Mesendoderm (in vitro differentiated cells): Measurements from ENCODE around the gene ATP6V1G1.

Experiments
- DNase-seq: peaks from one replicate; pipeline ENCODE4 v3.0.0; 2013
- H2AK5ac ChIP-seq: 2 replicates; pipeline ENCODE4 v1.6.1; 2013; ENCODE audit warnings: low read length, inconsistent platforms
- H2BK120ac ChIP-seq: 2 replicates; pipeline ENCODE4 v1.6.1; 2013; ENCODE audit warnings: low read depth, mild to moderate bottlenecking, low read length, moderate library complexity, mixed read lengths
- H2BK15ac ChIP-seq: replicated peaks from 2 replicates; pipeline ENCODE4 v1.6.1; 2013; ENCODE audit warnings: low read depth, mild to moderate bottlenecking, moderate library complexity
- H2BK5ac ChIP-seq: 2 replicates; pipeline ENCODE4 v1.6.1; 2013; ENCODE audit warnings: low read length, inconsistent platforms
- H3K18ac ChIP-seq: 2 replicates; pipeline ENCODE4 v1.6.1; 2013; ENCODE audit warnings: mild to moderate bottlenecking, low read length, mixed read lengths
- H3K23ac ChIP-seq: one replicate; pipeline ENCODE4 v1.6.1; 2013; ENCODE audit warnings: low read length
- H3K27ac ChIP-seq: 2 replicates; pipeline ENCODE4 v1.5.1; 2013; ENCODE audit warnings: low read depth, mild to moderate bottlenecking, inconsistent platforms, low read length, moderate library complexity
- H3K27me3 ChIP-seq: 2 replicates; pipeline ENCODE4 v1.6.1; 2013; ENCODE audit warnings: low read length, control low read depth, mild to moderate bottlenecking, inconsistent platforms; ENCODE audit not compliant: insufficient read depth, poor library complexity
- H3K36me3 ChIP-seq: 2 replicates; pipeline ENCODE4 v1.6.1; 2013; ENCODE audit warnings: low read length, inconsistent platforms; ENCODE audit not compliant: control insufficient read depth, insufficient read depth
- H3K4ac ChIP-seq: one replicate; pipeline ENCODE4 v1.6.1; 2013; ENCODE audit warnings: low read depth, mild to moderate bottlenecking, low read length, moderate library complexity
- H3K4me1 ChIP-seq: 2 replicates; pipeline ENCODE4 v1.6.1; 2013; ENCODE audit warnings: low read depth, low read length, inconsistent platforms; ENCODE audit not compliant: control insufficient read depth
- H3K4me2 ChIP-seq: 2 replicates; pipeline ENCODE4 v1.6.1; 2013; ENCODE audit warnings: low read length
- H3K4me3 ChIP-seq: 2 replicates; pipeline ENCODE4 v1.5.1; 2013; ENCODE audit warnings: mild to moderate bottlenecking, low read length
- H3K56ac ChIP-seq: one replicate; pipeline ENCODE4 v1.6.1; 2013; ENCODE audit warnings: low read length
- H3K79me1 ChIP-seq: 2 replicates; pipeline ENCODE4 v1.6.1; 2013; ENCODE audit warnings: low read length, inconsistent platforms
- H3K79me2 ChIP-seq: 2 replicates; pipeline ENCODE4 v1.6.1; 2013; ENCODE audit warnings: mild to moderate bottlenecking, low read length; ENCODE audit not compliant: control insufficient read depth, insufficient read depth
- H3K9ac ChIP-seq: 2 replicates; pipeline ENCODE4 v1.6.1; 2013; ENCODE audit warnings: low read length, inconsistent platforms
- H4K5ac ChIP-seq: one replicate; pipeline ENCODE4 v1.6.1; 2013; ENCODE audit warnings: low read length
- H4K8ac ChIP-seq: one replicate; pipeline ENCODE4 v1.6.1; 2013; ENCODE audit warnings: low read depth, mild to moderate bottlenecking, control low read depth, low read length, moderate library complexity
- WGBS: extraction: QIAGEN DNeasy Blood & Tissue Kit; methylation state at CpG from one replicate; pipeline ENCODE4 v1.1.7; 2013; ENCODE audit warnings: low lambda C conversion rate, missing lambda C conversion rate; ENCODE audit not compliant: insufficient coverage; ENCODE audit errors: extremely low coverage; 5-methylcytosine and 5-hydroxymethylcytosine counted together

ATP6V1G1 gene

GRCh38 chr9:114549697-114550330 lies 37.8 kb upstream of the ATP6V1G1 start:
- H3K23ac ChIP-seq = no peak overlapping the region
- H3K36me3 ChIP-seq = no peaks in the 10 kb centered on the region
- no peak overlapping the region for H2BK15ac ChIP-seq
- no peak overlapping the region for H4K5ac ChIP-seq
- H4K8ac ChIP-seq = no peak overlapping the region
- no peak overlapping the region for H3K9ac ChIP-seq
- no CpG with 5 or more reads among the region's 9 CpGs for WGBS
- H3K27ac ChIP-seq = no peak overlapping the region
- no peaks in the 10 kb centered on the region for H3K79me1 ChIP-seq
- no peak overlapping the region for H2AK5ac ChIP-seq
- H3K4me2 ChIP-seq = no peak overlapping the region
- H3K4me3 ChIP-seq = no peak overlapping the region
- no peaks in the 10 kb centered on the region for H3K4me1 ChIP-seq
- DNase-seq = no peak
- no peak overlapping the region for H2BK5ac ChIP-seq
- no peak overlapping the region for H2BK120ac ChIP-seq
- H3K18ac ChIP-seq = no peak overlapping the region
- no peak overlapping the region for H3K4ac ChIP-seq
- no peaks in the 10 kb centered on the region for H3K79me2 ChIP-seq
- H3K27me3 ChIP-seq = no peaks in the 10 kb centered on the region
- H3K56ac ChIP-seq = no peak overlapping the region

DNA sequence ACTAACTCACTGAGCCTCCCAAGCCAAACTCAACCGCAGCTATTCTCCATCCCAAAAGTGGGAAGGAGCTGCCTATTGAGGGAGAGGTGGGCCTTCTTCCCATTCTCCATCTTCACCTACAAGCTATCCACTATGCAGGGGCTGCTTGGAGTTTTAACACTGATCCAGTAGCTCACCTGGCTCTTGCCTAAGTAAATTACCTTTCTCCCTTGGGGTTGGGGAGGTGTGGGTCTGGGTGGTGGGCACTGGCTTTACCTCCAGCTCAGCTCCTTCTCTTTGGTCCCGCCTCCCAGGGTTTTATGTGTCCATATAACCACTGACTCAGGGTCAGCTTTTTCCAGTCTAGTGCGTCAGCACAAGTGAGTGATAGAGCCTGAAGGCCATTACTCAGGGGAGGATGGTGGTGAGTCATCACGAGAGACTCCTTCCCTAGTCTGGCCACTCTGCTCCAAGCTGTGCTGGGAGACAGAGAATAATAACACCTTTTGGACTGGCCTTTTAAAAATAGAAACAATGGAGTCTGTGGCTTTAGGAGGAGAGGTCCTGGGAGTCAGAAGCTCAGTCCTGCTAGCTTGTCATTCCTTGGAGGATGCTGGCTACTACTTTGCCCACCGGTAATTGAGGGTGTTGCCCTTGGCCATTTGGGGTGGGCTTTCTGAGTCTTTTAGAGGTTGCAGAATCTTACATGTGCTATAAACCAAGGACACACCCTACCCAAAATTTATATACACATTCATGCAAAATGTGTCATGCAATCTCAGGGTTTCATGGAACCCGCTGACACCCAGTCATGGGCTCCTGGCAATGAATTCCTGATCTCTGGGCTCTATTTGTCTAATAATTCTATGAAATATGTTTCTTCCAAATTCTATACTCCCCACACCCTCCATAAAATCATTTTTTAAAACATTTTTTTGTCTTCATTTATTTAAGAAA lies 35.6 kb upstream of the ATP6V1G1 start:
- Histone ChIP-seq H3K9ac (no peak overlapping the region), H2BK15ac (no peak overlapping the region), H3K4me3 (no peak overlapping the region), H3K36me3 (no peaks in the 10 kb centered on the region), H3K18ac (peak overlapping the region; percentile 13), H3K27ac (no peak overlapping the region), H3K56ac (no peak overlapping the region), H3K79me1 (no peaks in the 10 kb centered on the region), H3K23ac (no peak overlapping the region), H3K4me1 (no peaks in the 10 kb centered on the region), H3K27me3 (no peaks in the 10 kb centered on the region), H4K8ac (no peak overlapping the region), H3K4ac (no peak overlapping the region), H3K79me2 (no peaks in the 10 kb centered on the region), H4K5ac (no peak overlapping the region), H2BK120ac (no peak overlapping the region), H3K4me2 (no peak overlapping the region), H2AK5ac (no peak overlapping the region), H2BK5ac (no peak overlapping the region)
- no CpG with 5 or more reads among the region's 6 CpGs for WGBS
- peak; percentile 82 for DNase-seq

DNA sequence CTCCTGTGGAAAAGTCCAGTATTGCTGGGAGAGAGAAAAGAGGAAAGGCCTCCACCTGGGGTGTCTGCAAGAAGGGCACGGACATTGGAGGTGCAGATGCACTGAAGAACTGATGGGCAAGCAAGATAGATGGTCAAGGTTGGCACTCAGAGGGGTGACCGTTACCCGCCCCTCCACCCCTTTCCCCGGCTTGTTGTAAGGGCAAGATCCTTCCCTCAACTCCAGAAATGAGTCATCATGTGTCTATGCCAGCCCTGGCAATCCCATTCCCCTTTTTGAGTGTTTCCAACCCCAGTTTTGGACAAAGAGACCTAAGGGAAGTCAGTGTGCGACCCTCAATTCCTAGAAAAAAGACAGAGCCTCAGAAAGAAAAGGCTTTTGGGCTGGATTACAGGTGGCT lies 34.9 kb upstream of the ATP6V1G1 start:
- Histone ChIP-seq H2AK5ac (no peak overlapping the region), H3K56ac (no peak overlapping the region), H3K27ac (no peak overlapping the region), H3K27me3 (no peaks in the 10 kb centered on the region), H3K23ac (no peak overlapping the region), H3K4me1 (no peaks in the 10 kb centered on the region), H3K9ac (no peak overlapping the region), H2BK15ac (no peak overlapping the region), H3K4me3 (no peak overlapping the region), H3K79me1 (no peaks in the 10 kb centered on the region), H3K79me2 (no peaks in the 10 kb centered on the region), H3K4me2 (no peak overlapping the region), H3K4ac (no peak overlapping the region), H2BK5ac (no peak overlapping the region), H3K36me3 (no peaks in the 10 kb centered on the region), H4K5ac (no peak overlapping the region), H3K18ac (no peak overlapping the region), H4K8ac (no peak overlapping the region), H2BK120ac (no peak overlapping the region)
- no CpG with 5 or more reads among the region's 5 CpGs for WGBS
- DNase-seq = no peak

DNA sequence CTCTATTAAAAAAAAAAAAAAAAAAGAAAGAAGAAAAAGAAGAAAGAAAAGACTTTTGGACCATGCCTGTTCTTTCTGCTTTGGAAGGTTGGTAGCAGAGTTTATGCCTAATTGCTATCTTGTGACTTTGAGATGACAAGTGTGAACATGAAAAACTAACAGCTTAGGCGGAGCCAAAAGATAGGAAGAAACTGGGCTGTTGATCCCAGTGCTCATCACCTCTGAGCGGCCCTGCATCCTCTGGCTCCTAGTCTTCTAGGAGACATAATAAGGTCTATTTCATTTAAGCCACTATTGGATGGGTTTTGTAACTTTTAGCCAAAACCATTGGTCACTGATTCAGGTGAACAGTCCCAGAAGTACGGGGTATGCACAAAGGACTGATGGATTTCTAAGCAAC lies 34.4 kb upstream of the ATP6V1G1 start:
- DNase-seq = no peak
- no peak overlapping the region for H2AK5ac ChIP-seq
- H3K4me3 ChIP-seq = no peak overlapping the region
- H2BK5ac ChIP-seq = no peak overlapping the region
- H3K23ac ChIP-seq = no peak overlapping the region
- no peak overlapping the region for H4K5ac ChIP-seq
- no peak overlapping the region for H3K27ac ChIP-seq
- H4K8ac ChIP-seq = no peak overlapping the region
- no peak overlapping the region for H3K4ac ChIP-seq
- no peaks in the 10 kb centered on the region for H3K79me1 ChIP-seq
- no peak overlapping the region for H2BK15ac ChIP-seq
- no peak overlapping the region for H2BK120ac ChIP-seq
- H3K27me3 ChIP-seq = no peaks in the 10 kb centered on the region
- H3K79me2 ChIP-seq = no peaks in the 10 kb centered on the region
- H3K4me2 ChIP-seq = no peak overlapping the region
- WGBS = no CpG with 5 or more reads among the region's 3 CpGs
- H3K36me3 ChIP-seq = no peaks in the 10 kb centered on the region
- H3K18ac ChIP-seq = no peak overlapping the region
- no peak overlapping the region for H3K56ac ChIP-seq
- no peak overlapping the region for H3K9ac ChIP-seq
- no peaks in the 10 kb centered on the region for H3K4me1 ChIP-seq

DNA sequence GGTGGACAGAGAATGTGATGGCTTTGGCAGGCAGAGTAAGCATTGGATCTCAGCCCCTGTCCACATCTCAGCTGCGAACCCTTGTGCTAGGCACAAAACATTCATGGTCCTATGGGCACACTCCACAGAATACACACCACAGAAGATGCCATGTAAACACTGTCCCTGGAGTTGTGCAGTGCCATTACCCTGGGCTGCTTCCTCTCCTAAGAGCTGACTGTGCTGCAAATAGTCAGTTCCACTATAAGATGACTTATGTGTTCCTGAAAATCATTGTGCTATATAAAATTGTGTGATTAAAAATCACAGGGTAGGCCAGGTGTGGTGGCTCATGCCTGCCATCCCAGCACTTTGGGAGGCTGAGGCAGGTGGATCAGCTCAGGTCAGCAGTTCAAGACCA lies 31.9 kb upstream of the ATP6V1G1 start:
- no CpG with 5 or more reads among the region's 1 CpG for WGBS
- Histone ChIP-seq H3K27me3 (no peaks in the 10 kb centered on the region), H3K56ac (no peak overlapping the region), H3K4me3 (no peak overlapping the region), H2AK5ac (no peak overlapping the region), H3K23ac (no peak overlapping the region), H3K79me1 (no peaks in the 10 kb centered on the region), H3K4me2 (no peak overlapping the region), H3K9ac (no peak overlapping the region), H4K8ac (no peak overlapping the region), H4K5ac (no peak overlapping the region), H3K4me1 (no peaks in the 10 kb centered on the region), H2BK5ac (no peak overlapping the region), H2BK120ac (no peak overlapping the region), H2BK15ac (no peak overlapping the region), H3K79me2 (no peaks in the 10 kb centered on the region), H3K18ac (no peak overlapping the region), H3K4ac (no peak overlapping the region), H3K27ac (no peak overlapping the region), H3K36me3 (no peaks in the 10 kb centered on the region)
- DNase-seq = no peak
